ENCODE measurements around the gene NTRK2.

- TF ChIP-seq RAD21 (IDR thresholded peaks at IDR 0.05; ENCODE audit: low read depth): no peak
- TF ChIP-seq FOXM1 (IDR thresholded peaks at IDR 0.05; ENCODE audit: borderline replicate concordance, low read depth): no peak
- TF ChIP-seq YY1 (IDR thresholded peaks at IDR 0.05; ENCODE audit: low read depth): no peak
- no peak for TF ChIP-seq REST (IDR thresholded peaks at IDR 0.05; ENCODE audit: low read depth)
- TF ChIP-seq EP300 (IDR thresholded peaks at IDR 0.05; ENCODE audit: borderline replicate concordance): no peak
- no peak for TF ChIP-seq MAX (IDR thresholded peaks at IDR 0.05)
- no peak for TF ChIP-seq EGR1 (IDR thresholded peaks at IDR 0.05)
- no peak for TF ChIP-seq CREB1 (IDR thresholded peaks at IDR 0.05; ENCODE audit: low read depth)
- TF ChIP-seq TAF1 (IDR thresholded peaks at IDR 0.05; ENCODE audit: low read depth): no peak
- no peak for TF ChIP-seq ZBTB7A (IDR thresholded peaks at IDR 0.05; ENCODE audit: low read depth)
Measured at GRCh38 chr9:84817038-84817437, 147.5 kb downstream of the NTRK2 start.

Measured in Ishikawa (cell line).